Mammary epithelial cell (primary cell): ENCODE results near the gene BRMS1.

Experiments
- CTCF ChIP-seq, 2 donors: IDR thresholded peaks in 1 of 2; conservative IDR thresholded peaks in 1 of 2; 2 replicates each; pipeline ENCODE4 v1.5.1; 2011 to 2012; ENCODE audit warnings: inconsistent platforms in 2 of 2, low read length in 2 of 2, mild to moderate bottlenecking in 2 of 2, control low read depth in 1 of 2, low read depth in 1 of 2; ENCODE audit not compliant: insufficient read depth in 1 of 2; ENCODE audit errors: extremely low read depth in 1 of 2
- EZH2 ChIP-seq: IDR thresholded peaks from 2 replicates; pipeline ENCODE4 v1.6.1; 2012; ENCODE audit warnings: low read length, inconsistent platforms, borderline replicate concordance

- TF ChIP-seq CTCF (conservative IDR thresholded peaks at IDR 0.05 in 1 of 2, IDR thresholded peaks at IDR 0.05 in 1 of 2; ENCODE audit: extremely low read depth in 1 of 2, insufficient read depth in 1 of 2, low read depth in 1 of 2, low read length in 2 of 2) = no peak
- TF ChIP-seq EZH2 = no peak
Observed at GRCh38 chr11:66293777-66294625, 50.9 kb downstream of the BRMS1 start.
